NOMO-1 treated with DMSO at 0.1 percent for 48 hours (cell line): ENCODE results near the gene NDST4.
A peak's percentile ranks its signal among the peaks of the same experiment; 100 is the strongest.
"Not testable (repeated sequence)": the region's sequence is repeated elsewhere in the genome, so short reads cannot be mapped to it uniquely, and the experiment has no call there.

ENCODE experiments used
- DNase-seq: peaks from one replicate; lab custom pipeline; 2025; ENCODE audit not compliant: unreplicated experiment; lab: John Stamatoyannopoulos, UW

NDST4 gene

GRCh38 chr4:115058533-115058932 is 54.9 kb downstream of the NDST4 start:
- DNase-seq, result no peak

GRCh38 chr4:115054836-115055235 is 58.6 kb downstream of the NDST4 start:
- peak; percentile 6 for DNase-seq

GRCh38 chr4:115053313-115053712 is 60.1 kb downstream of the NDST4 start:
- no peak for DNase-seq

- DNase-seq, result no peak
Observed at GRCh38 chr4:115042496-115042895, 70.9 kb downstream of the NDST4 start.

- no peak for DNase-seq
Observed at GRCh38 chr4:115030281-115030680, 83.1 kb downstream of the NDST4 start.

GRCh38 chr4:115028682-115029410 is 84.6 kb downstream of the NDST4 start:
- DNase-seq, result no peak

GRCh38 chr4:114999880-115000279 is 113.5 kb downstream of the NDST4 start:
- peak; percentile 20 for DNase-seq

- no peak for DNase-seq
Observed at GRCh38 chr4:114998316-114998715, 115.1 kb downstream of the NDST4 start.

GRCh38 chr4:114997576-114998247 is 115.7 kb downstream of the NDST4 start:
- no peak for DNase-seq

- no peak for DNase-seq
Observed at GRCh38 chr4:114986133-114986532, 127.3 kb downstream of the NDST4 start.

GRCh38 chr4:114980932-114981708 is 132.3 kb downstream of the NDST4 start:
- DNase-seq, result no peak

GRCh38 chr4:114980399-114980798 is 133.0 kb downstream of the NDST4 start:
- not testable (repeated sequence) for DNase-seq

GRCh38 chr4:114976901-114977300 is 136.5 kb downstream of the NDST4 start:
- no peak for DNase-seq

- DNase-seq, result no peak
Observed at GRCh38 chr4:114964026-114964425, 149.4 kb downstream of the NDST4 start.

- DNase-seq, result no peak
Observed at GRCh38 chr4:114945616-114946015, 167.8 kb downstream of the NDST4 start.

GRCh38 chr4:114941503-114941902 is 171.9 kb downstream of the NDST4 start:
- DNase-seq, result no peak

- no peak for DNase-seq
Observed at GRCh38 chr4:114927881-114928280, 185.5 kb downstream of the NDST4 start.

GRCh38 chr4:114926583-114926982 is 186.8 kb downstream of the NDST4 start:
- DNase-seq, result no peak

- DNase-seq, result no peak
Observed at GRCh38 chr4:114924311-114924710, 189.1 kb downstream of the NDST4 start.

GRCh38 chr4:114922592-114922933 is 190.9 kb downstream of the NDST4 start:
- no peak for DNase-seq

GRCh38 chr4:114921790-114922591 is 191.4 kb downstream of the NDST4 start:
- peak; percentile 42 for DNase-seq
